Stimulated activated naive CD8-positive, alpha-beta T cell treated with anti-CD3 and anti-CD28 coated beads, Interleukin-15, Interleukin-2, amounts not matched to agents 100 U/mL and 50 U/mL, for 24 hours (primary cell): ENCODE data around the gene MRPL49.

Experiments used
- ATAC-seq: fragments of 150-1000 bp; cut with Tn5 transposase; one replicate; pipeline ENCODE4 v1.10.0; 2021
- DNase-seq: peaks from one replicate; pipeline ENCODE4 v3.0.0; 2021

The MRPL49 gene

DNA sequence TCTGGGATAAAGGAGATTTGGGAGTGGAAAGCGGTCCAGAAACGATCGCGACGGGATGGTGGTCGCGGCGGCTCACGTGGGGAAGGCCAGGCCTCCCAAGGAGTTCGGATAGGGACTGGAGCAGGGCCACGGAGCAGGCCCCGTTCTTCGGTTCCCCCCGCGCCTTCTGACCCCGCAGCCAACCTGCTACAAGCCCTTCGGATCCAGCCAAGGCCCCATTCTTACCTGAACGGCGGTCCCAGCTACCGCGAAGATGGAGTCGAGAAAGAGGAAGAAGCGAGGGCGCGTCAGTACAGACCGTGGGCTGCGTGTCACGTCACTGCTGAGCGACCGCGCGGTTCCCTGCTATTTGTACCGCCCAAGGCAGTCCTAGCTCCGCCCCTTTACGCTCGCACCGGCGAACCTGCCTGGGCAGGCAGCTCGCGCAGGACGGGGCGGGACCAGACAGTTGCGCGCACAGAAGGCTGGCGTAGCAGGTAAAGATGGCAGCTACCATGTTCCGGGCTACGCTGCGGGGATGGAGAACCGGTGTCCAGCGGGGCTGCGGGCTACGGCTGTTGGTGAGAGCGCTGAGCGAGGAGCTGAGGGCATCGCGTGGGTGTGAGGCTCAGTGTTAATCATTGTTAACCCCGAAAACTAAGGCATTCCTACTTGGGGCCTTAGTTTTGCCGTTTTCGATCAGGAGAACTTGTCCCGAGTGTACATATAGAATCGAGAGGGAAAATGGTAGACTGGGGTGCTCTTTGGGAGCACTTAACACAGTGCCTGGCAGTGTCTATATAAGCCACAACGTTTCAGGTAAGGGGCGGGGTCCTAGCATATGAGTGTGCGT is at the start of gene MRPL49, which contains the start of gene FAU:
Gene MRPL49 (plus strand): TSS at position 457 of the 832 bp plus-strand sequence. CDS start 26 bp downstream, at position 483.
Gene FAU (minus strand): TSS at position 270 of the 832 bp plus-strand sequence. CDS start 321 bp downstream, outside the sequence.
- ATAC-seq = peak; percentile 90
- DNase-seq = peak; percentile 99

DNA sequence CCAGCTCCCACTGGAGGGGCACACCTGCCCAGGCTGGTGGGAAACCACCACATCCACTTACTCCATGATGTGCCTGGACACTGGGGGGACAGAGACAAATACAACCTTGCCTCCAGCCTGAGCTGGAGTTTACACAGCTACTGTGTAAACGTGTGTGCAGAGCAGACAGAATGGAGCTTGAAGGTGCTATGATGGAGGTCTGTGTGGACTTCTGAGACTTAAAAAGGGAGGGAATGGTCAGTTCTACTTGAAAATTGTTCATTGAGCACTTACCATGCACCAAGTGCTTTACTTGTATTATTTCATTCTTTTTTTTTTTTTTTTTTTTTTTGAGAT is 49.5 kb upstream of the MRPL49 start:
- DNase-seq = no peak
- ATAC-seq = no peak

DNA sequence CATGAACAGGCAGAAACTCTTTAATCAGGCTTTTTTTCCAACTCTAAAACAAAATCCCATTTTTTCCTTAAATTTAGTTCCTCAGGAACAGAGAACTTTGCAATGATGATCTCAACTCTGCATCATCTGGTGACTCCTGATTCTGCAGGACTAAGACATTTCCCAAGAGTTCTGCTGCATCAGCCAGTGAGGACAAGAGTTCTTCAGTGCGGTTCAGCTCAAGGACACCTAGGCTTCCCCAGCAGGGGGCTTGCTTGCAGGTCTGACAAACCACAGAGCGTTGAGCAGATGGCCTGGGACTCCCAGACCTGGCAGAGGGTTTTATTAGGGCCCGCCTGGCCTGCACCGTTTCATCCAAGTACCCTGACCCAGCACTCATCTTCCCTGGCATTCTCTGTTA is 44.7 kb upstream of the MRPL49 start:
- no peak for ATAC-seq
- DNase-seq = no peak

DNA sequence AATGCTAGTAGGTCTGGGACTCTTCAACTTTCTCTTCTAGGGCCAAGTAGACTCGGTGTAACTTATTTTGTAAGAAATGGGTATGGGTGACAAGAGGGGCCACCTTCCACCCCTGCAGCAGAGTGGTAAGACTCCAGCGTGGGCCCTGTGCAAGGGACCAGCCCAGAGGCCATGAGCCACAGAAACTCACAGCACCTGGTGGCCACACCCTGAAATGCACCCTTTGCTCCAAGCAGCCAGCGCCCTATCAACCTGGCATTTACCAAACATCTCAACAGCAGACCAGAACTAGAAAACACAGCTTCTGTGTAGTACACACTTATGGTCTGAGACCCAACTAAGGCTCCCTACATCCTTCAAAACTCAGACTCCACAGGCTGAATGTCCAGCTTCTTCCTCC is 44.0 kb upstream of the MRPL49 start:
- peak; percentile 72 for DNase-seq
- peak; percentile 69 for ATAC-seq

DNA sequence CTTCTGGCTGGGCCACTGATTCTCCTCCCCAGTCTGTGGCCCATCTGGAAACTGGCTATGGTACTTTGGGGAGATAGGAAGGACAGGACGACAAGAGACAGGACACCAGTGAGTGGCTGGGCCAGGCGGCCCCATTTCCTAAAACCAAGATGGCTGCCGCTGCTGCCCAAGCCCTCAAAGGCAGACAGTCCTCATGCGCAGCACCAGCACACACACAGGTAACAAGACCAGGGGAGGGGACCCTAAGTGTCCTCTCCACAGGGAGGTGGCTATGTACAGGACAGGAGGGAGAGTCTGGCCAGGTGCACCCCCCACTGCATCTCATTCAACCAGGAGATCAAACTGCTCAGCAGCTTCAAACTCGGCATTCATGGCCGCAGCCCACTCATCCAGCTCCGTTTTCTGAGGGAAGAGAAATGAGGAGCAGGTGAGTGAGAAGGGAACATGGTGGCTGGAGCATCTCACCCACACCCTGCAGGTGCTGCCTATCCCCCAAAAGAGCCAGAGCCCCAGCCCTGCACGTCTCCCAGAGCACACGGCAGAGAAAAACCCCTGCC is 43.3 kb upstream of the MRPL49 start:
- DNase-seq = no peak

DNA sequence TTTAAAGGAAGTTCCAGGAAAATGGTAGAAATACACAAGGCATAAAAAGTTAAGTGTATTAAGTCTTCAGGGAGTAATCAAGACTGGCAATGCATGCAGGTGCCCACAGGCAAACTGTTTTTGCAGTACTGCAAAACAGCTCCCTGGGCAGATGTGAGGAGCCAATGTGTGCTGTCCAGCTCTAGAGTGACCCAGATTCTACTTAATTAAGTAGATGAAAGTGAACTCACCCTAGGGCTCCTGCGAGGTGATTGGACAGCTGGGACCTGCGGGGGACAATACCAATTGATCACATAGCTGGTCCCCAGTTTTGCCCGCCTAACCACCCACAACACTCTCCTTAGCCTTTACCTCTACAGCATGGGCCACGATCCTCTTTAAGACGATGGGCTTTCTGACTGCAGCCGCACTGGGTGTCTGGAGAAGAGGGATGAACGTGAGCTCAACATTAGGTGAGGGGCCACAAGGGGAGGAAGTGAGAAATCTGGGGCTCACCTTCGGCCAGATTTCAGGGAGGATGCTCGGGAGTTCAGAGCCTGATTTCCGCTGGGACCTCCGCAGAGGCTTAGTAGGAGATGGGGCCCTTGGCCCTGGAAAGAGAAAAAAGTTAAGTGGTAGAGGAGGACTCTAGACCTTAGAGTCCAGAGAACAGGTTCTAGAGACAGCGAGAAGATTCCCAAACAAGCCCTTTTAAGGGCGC is 38.8 kb upstream of the MRPL49 start:
- no peak for DNase-seq
- no peak for ATAC-seq

More for the DNA sequence above, 43.3 kb upstream of the MRPL49 start:
- ATAC-seq = no peak

DNA sequence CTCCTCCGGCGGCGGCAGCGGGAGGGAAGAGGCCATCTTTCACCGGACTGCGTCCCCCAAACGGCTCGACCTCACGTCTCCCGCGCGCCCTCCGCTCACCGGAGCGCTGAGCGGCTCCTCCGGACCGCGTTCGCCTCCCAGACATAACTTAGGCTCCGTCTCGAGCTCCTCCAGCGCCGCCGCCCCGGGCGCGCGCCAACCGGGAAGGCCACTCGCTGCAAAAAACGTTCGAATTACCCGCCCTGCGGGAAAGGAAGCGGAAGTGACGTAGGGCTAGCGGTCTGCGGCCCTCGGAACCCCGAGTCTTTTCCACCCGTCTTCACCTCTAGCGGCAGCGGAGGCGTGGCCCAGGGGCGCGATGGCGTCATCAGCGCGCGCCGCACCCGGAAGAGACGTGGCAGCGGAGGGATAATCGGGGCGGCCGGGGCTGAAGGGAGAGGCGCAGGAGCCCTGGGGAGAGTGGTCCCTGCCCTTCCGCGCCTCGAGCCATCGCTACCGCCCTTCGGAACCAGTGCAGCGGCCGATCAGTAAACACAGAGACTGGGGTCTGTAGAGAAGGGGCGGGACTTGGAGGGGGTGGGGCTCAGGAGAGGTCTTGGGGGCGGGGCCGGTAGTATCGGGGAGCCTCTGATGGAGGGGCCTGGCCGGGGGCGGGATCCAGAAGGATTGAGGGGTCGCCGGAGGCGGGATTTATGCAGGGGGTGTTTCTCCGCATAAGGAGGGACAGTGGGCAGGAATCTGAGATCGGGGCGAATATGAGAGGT is 38.1 kb upstream of the MRPL49 start, which contains the start of the genes CDCA5 and ZFPL1:
Gene CDCA5 (minus strand): TSS at position 207 of the 764 bp plus-strand sequence. CDS start 62 bp downstream, at position 145.
Gene ZFPL1 (plus strand): TSS at position 389 of the 764 bp plus-strand sequence. CDS start 477 bp downstream, outside the sequence.
- ATAC-seq (peak; percentile 83), DNase-seq (peak; percentile 98)

DNA sequence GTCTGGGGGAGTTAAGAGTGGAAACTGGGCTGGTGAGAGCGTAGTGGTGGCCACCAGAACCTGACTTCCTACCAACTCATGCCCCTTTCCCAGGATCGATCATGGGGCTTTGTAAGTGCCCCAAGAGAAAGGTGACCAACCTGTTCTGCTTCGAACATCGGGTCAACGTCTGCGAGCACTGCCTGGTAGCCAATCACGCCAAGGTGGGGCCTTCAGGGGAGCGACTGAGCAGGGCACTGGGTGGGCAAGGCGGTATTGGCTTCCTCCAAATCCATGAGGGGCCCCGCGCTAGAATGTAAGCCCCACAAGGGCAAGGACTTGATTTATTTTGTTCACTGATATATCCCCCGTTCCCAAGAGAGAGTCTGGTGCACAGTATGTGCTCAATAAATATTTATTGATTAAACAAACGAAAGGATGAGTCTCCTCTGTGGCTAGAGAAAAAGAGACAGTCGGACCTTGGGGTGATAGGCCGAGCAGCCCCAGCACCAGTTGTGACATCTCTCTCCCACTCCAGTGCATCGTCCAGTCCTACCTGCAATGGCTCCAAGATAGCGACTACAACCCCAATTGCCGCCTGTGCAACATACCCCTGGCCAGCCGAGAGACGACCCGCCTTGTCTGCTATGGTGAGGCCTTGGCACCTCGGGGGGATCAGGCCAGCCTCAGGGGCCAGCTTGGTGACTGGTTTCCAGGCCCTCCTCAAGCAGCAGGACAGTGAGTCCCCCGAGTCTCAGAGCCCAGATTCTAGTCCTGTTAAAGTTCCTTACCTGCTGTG is 37.3 kb upstream of the MRPL49 start:
- DNase-seq (no peak), ATAC-seq (peak; percentile 1)

DNA sequence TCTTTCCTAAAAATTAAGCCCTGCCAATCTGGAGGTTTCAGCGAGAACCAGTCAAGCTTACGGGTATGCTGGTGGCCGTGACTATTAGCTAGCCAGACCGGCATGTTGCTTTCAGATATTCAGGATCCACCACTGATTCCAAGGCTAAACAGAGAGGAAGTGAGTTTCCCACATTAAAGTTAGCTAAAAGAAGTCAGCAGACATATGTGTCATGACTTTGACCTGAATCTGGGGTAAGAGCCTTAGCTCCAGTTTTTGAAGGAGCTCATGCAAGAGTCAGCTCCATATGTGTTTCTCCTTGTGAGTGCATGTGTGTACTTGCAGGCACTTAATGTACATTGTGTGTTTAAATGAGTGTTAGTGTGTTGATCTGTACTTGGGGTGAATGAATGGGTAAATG is 36.7 kb upstream of the MRPL49 start:
- DNase-seq = no peak
- ATAC-seq = no peak

DNA sequence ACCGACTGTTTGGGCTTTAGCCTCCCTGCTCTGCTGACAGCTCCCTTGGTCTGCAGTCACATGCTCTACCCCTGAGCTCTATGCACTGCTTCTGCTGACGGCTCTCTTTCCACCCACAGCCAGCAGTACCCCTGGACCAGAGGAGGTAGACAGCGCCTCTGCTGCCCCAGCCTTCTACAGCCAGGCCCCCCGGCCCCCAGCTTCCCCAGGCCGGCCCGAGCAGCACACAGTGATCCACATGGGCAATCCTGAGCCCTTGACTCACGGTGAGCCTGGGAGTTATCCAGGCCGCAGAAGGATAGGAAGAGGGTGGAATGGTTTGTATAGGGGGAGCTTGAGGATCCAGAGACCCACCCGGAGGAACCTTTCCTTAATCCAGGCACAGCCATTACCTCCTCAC is 35.3 kb upstream of the MRPL49 start:
- ATAC-seq (no peak), DNase-seq (no peak)

DNA sequence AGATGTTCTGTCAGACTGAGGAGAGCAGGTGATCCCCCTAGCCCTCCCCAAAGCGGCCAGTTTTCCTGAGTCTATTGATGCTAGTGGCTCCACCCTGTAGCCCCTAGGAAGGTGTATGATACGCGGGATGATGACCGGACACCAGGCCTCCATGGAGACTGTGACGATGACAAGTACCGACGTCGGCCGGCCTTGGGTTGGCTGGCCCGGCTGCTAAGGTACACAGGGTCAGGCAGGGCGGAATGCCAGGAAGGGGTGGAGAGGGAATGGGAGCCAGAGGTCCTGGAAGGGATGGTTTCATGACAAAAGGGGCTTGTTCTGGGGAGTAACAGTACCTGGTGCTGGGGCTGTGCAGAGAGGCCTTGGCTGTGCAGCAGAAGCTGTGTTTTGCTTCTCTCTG is 34.9 kb upstream of the MRPL49 start:
- DNase-seq (no peak), ATAC-seq (no peak)

DNA sequence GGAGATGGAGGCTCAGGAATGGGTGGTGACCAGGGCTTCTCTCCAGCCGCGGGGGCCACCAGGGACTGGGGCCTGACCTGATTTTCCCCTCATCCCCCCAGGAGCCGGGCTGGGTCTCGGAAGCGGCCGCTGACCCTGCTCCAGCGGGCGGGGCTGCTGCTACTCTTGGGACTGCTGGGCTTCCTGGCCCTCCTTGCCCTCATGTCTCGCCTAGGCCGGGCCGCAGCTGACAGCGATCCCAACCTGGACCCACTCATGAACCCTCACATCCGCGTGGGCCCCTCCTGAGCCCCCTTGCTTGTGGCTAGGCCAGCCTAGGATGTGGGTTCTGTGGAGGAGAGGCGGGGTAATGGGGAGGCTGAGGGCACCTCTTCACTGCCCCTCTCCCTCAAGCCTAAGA is 34.3 kb upstream of the MRPL49 start:
- no peak for ATAC-seq
- no peak for DNase-seq

DNA sequence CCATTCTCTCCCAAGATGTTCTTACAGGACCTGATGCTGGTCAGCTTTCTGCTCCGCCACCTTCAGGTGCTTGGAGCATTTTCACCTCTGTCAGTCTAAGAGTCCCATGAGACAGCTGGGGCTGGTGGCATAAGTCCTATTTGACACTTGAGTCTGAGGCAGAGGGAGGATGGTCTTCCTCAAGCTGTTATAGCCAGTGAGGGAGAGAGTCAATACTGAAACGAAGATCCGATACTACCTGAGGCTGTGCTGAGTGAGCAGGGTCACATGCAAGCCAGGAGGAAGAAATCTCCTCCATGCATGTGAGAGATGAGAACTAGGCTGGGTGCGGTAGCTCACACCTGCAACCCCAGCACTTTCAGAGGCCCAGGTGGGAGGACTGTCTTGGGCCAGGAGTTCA is 32.5 kb upstream of the MRPL49 start:
- DNase-seq (no peak), ATAC-seq (no peak)

DNA sequence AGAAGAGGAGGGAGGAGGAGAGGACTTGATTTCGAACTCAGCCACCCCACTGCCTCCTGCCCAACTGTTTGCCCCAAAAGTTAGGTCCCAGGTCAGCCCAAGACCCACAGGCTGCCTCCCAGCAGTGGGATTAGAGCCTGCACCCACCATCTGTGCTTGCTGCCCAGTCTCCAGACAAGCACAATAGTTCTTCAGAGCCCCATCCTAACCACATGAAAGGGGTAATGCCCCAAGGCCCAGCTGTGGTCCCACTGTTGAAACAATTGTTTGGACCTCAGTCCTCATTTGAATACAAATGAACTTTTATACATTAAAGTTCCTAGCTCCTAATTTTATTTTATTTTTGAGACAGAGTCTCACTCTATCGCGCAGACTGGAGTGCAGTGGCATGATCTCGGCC is 31.5 kb upstream of the MRPL49 start:
- no peak for ATAC-seq

DNA sequence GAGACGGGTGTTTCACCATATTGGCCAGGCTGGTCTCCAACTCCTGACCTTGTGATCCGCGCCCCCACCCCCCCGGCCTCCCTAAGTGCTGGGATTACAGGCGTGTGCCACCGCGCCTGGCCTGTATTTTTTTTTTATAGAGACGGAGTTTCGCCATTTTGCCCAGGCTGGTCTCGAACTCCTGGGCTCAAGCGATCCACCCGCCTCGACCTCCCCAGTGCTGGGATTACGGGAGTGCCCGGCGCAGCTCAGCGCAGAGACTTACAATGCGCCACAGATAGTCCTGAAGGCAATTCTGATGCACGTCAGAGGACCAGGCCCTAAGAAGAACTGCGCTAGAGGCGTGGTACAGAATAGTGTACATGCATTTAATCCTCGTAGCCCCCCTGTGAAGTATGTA is 26.7 kb upstream of the MRPL49 start:
- no peak for ATAC-seq
- no peak for DNase-seq

More for the DNA sequence above, 31.5 kb upstream of the MRPL49 start:
- no peak for DNase-seq

DNA sequence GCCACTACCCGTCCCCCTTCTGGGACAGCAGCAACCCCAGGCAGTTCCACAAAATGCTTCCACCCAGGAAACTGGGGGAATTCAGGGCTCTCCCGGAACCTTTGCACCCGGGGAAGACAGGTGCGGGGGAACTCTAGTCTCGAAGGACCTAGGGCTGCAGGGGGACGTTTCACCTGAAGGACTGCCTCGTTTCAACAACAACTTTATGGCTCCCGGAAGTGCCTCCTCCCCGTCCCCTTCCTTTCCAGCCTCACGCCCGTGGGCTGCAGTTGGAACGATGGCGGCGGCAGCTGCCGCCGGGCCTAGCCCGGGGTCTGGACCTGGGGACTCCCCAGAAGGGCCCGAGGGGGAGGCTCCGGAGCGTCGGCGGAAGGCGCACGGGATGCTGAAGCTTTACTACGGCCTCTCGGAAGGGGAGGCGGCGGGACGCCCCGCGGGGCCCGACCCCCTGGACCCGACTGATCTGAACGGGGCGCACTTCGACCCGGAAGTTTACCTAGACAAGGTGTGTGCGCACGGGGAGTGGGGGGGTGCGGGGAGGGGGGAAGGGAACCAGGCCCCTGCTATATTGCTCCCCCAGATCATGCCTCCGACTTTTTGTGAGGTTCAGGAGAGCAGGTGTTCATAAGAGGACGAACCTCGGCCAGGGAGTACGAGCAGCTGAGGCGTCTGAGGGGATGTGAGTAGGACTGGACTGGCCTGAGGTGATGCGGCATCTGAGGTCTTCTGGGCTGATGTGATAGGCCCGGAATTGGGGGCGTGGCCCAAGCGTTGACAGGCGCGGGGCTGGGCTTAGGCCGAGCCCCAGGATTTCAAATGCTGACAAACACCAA is 25.9 kb upstream of the MRPL49 start, which contains the start of gene VPS51:
Gene VPS51 (plus strand): TSS at position 241 of the 833 bp plus-strand sequence. CDS start 37 bp downstream, at position 278.
- peak; percentile 96 for ATAC-seq
- peak; percentile 88 for DNase-seq

DNA sequence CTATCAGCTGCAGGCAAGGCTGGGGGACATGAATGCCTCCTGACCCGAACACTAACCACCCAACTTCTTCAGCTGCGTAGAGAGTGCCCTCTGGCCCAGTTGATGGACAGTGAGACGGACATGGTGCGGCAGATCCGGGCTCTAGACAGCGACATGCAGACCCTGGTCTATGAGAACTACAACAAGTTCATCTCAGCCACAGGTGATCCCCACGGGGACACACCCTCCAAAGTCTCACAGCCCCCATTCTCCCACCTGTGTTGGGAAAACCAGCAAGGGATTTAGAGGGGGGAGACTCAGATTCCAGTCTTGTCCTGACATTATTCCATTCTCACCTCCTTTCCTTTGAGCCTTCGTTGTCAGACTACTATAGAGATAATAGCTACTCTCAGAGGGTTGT is 25.2 kb upstream of the MRPL49 start:
- ATAC-seq (no peak), DNase-seq (no peak)

DNA sequence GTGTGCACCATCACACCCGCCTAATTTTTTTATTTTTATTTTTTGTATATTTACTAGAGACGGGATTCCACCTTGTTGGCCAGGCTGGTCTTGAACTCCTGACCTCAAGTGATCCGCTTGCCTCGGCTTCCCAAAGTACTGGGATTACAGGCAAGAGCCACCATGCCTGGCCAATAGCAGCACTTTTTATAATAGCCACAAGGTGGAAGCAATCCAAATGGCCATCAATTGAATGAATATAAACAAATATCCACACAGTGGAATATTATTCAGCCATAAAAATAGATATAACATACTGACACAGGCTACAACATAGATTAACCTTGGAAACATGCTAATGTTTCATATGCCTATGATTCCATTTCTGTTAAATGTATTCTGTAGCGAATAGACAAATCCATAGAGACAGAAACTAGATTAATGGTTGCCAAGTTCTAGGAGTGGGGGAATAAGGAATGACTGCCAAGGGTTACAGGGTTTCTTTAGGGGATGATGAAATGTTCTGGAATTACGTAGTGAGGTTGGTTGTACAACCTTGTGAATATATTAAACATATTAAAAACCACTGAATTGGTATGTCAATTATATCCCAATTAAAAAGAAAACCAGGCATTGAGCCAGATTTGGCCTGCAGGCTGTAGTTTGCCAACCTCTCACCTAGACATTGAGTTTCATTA is 21.3 kb upstream of the MRPL49 start:
- DNase-seq = no peak
- ATAC-seq = no peak
